Mucosa of gallbladder (tissue), 1 donor: ENCODE measurements around the gene CHST13. TPM values are rescaled to one million over a fixed set of nuclear protein-coding genes. Genes with fewer than 3 reads are reported as not detected.
"Not testable (repeated sequence)": the region's sequence is repeated elsewhere in the genome, so short reads cannot be mapped to it uniquely, and the experiment has no call there.

Experiments used
- DNase-seq: peaks from one replicate; pipeline ENCODE4 v3.0.0-alpha.2; 2020; ENCODE audit warnings: low spot score
- total RNA-seq: library from RNA; stranded (reverse); gene quantifications from one replicate; pipeline ENCODE4 v1.2.1, GENCODE V29; 2021
- donor health status: DM: no; HTN: no; CAD: no.

The CHST13 gene
- total RNA-seq, 1 donor from 2014 or later, result 0.29 TPM

DNA sequence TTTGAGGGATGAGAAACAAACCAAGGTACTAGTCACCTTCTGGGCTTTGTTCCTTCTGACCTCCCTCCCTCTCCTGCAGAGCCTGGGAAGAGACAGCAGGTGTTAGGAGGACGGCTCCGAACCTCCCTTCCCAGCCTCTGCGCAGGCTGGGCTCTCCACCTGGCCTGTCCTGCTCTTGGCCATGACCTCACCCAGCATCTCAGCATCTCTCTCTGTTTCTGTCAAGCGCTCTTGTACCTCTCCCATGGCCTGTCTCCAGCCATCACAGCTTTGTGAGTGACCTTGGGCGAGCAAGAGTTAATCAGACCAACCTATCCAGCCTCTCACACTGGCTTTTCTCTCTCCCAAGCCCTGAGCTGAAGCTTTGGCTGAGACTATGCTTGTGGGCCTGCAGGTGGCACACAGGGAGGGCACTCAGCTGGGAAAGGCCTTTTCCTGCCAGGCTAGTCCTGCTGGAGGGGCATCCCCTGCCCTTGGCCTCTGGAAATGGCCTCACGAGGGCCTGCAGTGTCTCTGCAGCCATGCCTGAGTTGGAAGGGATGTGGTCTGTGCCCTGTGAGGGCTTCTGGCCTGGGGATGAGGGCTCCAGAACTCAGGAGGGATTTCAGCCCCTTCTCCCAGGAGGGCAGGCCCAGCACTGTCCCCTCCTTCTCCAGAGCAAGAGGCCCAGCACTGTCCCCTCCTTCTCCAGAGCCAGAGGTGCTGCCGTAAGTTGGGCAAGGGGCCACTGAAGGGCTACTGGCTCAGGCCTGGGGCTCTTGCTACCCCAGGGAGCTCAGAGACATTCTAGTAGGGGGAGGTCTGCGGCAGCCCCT is 2.1 kb downstream of the CHST13 start:
- no peak for DNase-seq

DNA sequence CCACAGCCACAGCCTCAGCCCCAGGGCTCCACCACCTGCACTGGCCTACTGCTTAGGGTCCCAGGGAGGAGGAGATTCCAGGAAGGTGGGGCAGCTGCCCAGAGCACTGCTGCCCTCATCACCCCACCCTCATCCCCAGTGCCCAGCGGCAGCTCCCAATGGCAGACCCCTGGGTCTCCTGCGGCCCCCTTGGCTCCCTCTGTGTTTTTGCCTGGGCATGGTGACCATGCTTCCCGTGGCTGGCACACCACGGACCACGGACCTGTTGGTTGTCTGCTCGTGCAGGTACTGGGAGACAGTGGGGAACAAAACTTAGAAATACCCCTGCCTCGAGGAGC is 2.7 kb downstream of the CHST13 start:
- DNase-seq, result no peak

DNA sequence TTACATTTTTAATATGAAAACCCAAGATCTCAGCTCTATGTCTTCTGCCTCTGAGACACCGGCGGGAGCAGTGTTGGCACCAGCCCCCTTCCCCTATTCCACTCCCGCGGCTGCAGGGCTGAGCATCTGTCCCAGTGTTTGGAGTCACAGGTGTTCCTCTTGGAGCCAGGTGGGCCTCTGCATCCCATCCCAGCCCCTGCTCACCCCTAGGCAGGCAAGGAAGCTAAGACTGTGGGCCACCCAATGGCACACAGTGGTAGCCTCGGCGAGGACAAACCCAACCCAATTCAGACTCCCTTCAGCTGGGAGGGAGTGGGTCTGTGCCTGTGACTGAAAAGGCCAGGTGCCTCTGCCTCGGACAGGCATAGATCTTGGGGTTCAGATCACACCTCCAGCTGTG is 3.1 kb downstream of the CHST13 start:
- DNase-seq, result no peak

DNA sequence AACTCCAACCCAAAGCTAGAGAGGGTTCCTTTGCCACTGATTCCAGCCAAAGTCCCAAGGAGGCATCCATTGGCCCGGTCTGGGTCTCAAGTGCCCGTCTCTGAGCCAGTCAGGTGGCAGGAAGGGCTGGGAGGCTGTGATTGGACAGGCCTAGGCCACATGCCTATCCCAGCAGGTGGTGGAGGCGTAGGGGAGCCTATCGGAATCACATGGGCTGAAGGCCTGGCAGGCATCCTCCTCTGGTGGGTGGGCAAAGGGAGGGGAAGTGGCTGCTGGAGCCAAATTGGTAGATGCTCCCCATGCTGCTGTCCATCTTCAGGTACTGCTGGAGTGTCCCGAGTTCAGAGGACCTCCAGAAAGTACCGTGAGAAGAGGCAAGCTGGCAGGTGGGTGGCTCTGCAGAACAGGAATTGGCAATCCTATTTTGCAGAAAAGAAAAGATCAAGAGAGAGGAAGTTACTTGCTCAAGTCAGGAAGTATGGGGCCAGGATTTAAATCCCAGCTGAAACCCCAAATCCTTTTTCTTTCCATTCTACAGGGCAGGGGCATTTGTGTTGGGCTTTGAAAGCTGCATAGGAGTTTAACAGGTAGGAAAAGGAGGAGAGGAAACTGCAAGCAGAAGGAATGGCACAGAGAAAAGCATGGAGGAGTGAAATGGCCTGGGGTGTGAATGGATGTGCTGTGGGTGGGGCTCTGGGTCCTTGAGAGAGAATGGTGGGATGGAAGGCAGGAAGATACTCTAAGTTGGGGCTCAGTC is 3.7 kb downstream of the CHST13 start:
- DNase-seq, result no peak

- no peak for DNase-seq
These were observed 4.5 kb downstream of the CHST13 start for GRCh38 chr3:126528419-126528799.

- peak; percentile 66 for DNase-seq
These were observed 5.0 kb downstream of the CHST13 start for GRCh38 chr3:126528800-126529541.

GRCh38 chr3:126529585-126530170 is 5.7 kb downstream of the CHST13 start:
- no peak for DNase-seq

- DNase-seq, result no peak
These were observed 6.5 kb downstream of the CHST13 start for GRCh38 chr3:126530171-126531050.

- DNase-seq, result no peak
These were observed 7.0 kb downstream of the CHST13 start for GRCh38 chr3:126531051-126531330.

DNA sequence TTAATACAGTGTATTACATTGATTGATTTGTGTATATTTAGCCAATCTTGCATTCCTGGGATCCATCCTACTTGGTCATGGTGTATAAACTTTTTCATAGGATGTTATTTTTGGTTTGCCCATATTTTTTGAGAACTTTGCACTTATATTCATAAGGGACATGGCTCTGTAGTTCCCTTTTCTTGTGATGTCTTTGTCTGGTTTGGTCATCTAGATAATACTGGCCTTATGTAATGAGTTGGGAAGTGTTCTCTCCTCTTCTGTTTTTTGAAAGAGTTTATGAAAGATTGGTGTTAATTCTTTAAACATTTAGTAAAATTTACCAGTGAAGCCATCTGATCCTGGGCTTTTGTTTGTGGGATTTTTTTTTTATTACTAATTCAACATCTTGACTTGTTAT is 9.6 kb downstream of the CHST13 start:
- DNase-seq, result no peak

DNA sequence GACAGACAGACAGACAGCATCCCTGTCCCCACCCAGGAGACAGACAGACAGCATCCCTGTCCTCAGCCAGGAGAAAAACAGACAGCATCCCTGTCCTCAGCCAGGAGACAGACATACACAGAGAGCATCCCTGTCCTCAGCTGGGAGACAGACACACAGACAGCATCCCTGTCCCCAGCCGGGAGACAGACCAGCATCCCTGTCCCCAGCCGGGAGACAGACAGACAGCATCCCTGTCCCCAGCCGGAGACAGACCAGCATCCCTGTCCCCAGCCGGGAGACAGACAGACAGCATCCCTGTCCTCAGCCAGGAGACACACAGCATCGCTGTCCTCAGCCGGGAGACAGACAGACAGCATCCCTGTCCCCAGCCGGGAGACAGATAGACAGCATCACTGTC is 10.8 kb downstream of the CHST13 start:
- not testable (repeated sequence) for DNase-seq

DNA sequence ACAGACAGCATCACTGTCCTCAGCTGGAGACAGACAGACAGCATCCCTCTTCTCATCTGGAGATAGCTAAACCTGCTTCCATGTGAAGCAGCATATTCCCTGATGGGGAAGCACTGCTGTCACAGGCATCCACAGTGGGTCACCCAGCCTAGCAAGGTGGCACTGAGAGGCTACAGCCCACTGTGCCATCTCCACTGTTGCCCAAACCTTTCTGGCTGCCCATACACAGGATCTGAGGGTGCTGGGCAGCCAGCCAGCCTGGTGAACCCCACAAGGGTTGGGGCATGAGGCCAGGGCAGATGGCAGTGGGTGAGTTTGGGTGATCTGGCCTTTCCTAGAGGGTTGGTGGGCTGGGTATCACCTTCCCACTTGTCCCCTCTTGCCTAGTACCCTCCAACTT is 11.7 kb downstream of the CHST13 start:
- DNase-seq, result no peak

DNA sequence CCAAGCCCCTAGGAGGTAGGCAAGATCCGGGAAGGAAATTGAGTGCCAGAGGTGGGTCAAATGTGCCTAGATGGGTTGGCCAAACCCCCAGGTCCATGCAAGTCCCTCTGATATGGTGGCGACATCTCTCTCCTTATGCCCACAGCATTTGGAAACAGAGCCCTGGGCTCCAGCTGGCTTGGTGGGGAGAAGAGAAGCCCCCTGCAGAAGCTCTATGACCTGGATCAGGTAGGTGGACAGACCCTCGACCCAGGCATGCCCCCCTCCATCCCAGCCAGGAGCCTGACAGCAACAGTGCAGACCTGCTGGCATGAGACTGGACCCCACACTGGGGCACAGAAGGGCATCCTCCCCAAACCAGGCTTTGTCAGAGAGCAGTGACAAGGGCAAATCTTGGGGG is 12.2 kb downstream of the CHST13 start:
- DNase-seq, result no peak

DNA sequence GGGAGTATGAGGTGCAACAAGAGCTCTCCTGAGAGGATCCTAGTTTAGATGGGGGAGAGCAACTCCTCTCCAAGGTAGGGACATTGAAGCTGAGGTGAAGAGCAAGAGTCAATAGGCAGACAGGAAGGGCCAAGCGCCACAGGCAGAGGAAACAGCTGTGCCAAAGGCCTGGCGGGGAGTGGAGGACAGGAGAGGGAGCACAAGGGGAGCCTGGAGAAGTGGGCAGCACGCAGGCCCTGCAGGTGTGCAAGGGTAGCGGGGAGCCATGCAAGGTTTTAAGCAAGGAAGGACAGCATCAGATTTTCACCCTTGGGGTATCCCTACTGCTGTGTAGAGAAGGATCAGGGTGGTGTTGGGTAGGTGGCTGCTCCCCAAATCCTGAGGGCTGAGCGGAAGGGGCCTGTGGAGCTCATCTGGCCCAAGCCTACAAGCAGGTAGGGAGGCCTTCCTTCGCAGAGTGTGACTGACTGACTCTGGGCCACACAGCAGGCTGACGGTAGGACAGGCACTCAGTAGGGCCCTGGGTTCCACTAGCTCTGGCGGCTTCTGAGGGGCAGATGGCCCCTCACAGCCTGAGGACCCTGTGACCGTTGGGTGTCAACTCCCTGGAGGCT is 13.3 kb downstream of the CHST13 start:
- no peak for DNase-seq

- no peak for DNase-seq
These were observed 13.9 kb downstream of the CHST13 start for GRCh38 chr3:126537730-126538281.

DNA sequence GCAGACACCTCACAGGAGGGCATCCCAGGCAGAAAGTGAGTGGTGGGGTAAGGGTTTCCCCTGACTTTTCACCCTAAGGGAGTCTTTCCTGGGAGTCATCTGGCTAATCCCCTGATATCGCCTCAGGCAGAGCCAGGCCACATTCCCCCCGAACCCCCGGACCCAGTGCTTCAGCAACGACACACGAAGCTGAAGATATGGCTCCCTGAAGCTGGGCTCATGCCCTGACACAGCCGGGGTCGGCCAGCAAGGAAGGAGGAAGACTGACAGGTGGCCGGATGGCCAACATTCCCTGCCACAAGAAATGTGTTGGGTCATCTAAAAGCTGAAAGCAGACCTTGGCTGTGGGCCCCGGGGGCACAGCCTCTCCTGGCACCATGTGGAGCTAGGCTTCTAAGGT is 14.4 kb downstream of the CHST13 start:
- DNase-seq, result no peak

GRCh38 chr3:126538966-126539365 is 15.0 kb downstream of the CHST13 start:
- no peak for DNase-seq

DNA sequence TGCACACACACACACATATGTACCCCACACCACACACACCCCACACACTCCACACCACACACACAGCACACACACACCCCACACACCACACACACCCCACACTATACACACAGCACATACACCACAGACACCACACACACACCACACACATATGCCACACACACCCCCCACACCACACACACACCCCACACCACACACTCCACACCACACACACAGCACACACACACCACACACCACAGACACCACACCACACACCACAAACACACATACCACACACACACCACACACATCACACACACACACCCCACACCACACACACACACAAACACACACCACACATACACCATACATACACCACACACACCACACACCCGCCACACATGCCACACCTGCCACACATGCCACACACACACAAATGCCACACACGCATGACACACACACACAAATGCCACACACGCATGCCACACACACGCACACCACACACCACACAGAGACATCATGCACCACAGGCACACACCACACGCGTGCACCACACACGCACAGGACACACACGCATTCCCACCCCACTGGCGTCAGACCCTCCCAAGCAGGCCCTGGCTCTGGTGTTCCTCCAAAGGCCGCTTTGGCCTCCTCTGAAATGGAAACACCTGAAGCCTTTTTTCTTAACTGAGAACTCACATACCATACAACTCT is 15.7 kb downstream of the CHST13 start:
- DNase-seq, result no peak

DNA sequence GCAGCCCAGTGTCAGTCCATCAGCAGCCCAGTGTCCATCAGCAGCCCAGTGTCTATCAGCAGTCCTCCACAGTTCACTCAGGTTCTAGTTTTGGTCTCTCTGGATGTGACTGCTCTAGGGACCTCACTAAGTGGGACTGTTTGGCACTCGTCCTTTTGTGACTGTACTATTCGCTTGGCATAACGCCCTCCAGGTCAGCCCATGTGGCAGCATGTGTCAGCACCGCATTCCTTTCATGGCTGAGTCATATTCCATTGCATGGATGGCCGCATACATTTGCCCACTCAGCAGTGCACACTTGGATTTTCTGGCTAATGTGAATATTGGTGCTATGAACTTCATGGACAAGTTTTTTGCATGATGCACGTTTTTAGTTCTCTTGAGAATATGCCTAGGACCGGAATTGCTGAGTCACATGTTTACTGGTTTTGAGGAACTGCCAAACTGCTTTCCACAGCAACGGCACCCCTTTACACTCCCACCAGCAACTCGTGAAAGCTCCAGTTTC is 16.4 kb downstream of the CHST13 start:
- peak; percentile 26 for DNase-seq
